Karpas-422 (cell line): ENCODE results near the gene CTAGE9. TPM values are rescaled to one million over a fixed set of nuclear protein-coding genes. Genes with fewer than 3 reads are reported as not detected.

ENCODE experiments used
- DNase-seq: peaks from one replicate; pipeline ENCODE4 v3.0.0-alpha.2; 2015
- H2AFZ ChIP-seq: fragments of 200-600 bp; sonication (generic); 2 replicates; pipeline ENCODE4 v1.6.1; 2014; ENCODE audit warnings: antibody characterized with exemption, low read length, mixed read lengths
- H3K27ac ChIP-seq: fragments of 200-600 bp; sonication (generic); 2 replicates; pipeline ENCODE4 v1.5.1; 2014; ENCODE audit warnings: mild to moderate bottlenecking, low read length, moderate library complexity
- H3K27me3 ChIP-seq: fragments of 200-600 bp; sonication (generic); 2 replicates; pipeline ENCODE4 v1.6.1; 2014; ENCODE audit warnings: low read length, mixed read lengths
- H3K36me3 ChIP-seq: fragments of 200-600 bp; sonication (generic); 2 replicates; pipeline ENCODE4 v1.6.1; 2014; ENCODE audit warnings: low read length, mixed read lengths; ENCODE audit not compliant: insufficient read depth
- H3K4me1 ChIP-seq: fragments of 200-600 bp; sonication (generic); 2 replicates; pipeline ENCODE4 v1.6.1; 2014; ENCODE audit warnings: mild to moderate bottlenecking, low read length, mixed read lengths
- H3K4me2 ChIP-seq: fragments of 200-600 bp; sonication (generic); 2 replicates; pipeline ENCODE4 v1.6.1; 2014; ENCODE audit warnings: low read length, low read depth, mild to moderate bottlenecking; ENCODE audit not compliant: poor library complexity, severe bottlenecking
- H3K4me3 ChIP-seq: fragments of 200-600 bp; sonication (generic); 2 replicates; pipeline ENCODE4 v1.5.1; 2014; ENCODE audit warnings: mild to moderate bottlenecking, antibody characterized with exemption, low read length, mixed read lengths
- H3K79me2 ChIP-seq: fragments of 200-600 bp; sonication (generic); 2 replicates; pipeline ENCODE4 v1.6.1; 2014; ENCODE audit warnings: mild to moderate bottlenecking, low read length, mixed read lengths
- H3K9ac ChIP-seq: fragments of 200-600 bp; sonication (generic); 2 replicates; pipeline ENCODE4 v1.6.0; 2014; ENCODE audit warnings: low read length
- H3K9me2 ChIP-seq: fragments of 200-600 bp; sonication (generic), shearing (Covaris generic); replicated peaks from 2 replicates; pipeline ENCODE4 v1.6.0; 2014; ENCODE audit warnings: mild to moderate bottlenecking, low read length, moderate library complexity; ENCODE audit not compliant: insufficient read depth
- H3K9me3 ChIP-seq: fragments of 300-700, 200-600 bp; sonication (generic); 2 replicates; pipeline ENCODE4 v1.6.1; 2014; ENCODE audit warnings: low read length, mixed read lengths
- H4K20me1 ChIP-seq: fragments of 200-600 bp; sonication (generic); 2 replicates; pipeline ENCODE4 v1.6.1; 2014; ENCODE audit warnings: mild to moderate bottlenecking, antibody characterized with exemption, low read length, low read depth; ENCODE audit not compliant: insufficient read depth
- total RNA-seq: library from RNA; depleted of rRNA; stranded (reverse); fragments of >200 nt; shearing (Covaris generic); gene quantifications from 2 replicates; pipeline ENCODE4 v1.2.3, GENCODE V29; 2014; ENCODE audit warnings: low replicate concordance

The CTAGE9 gene
- total RNA-seq, 1 experiment from 2014 or later: not detected

DNA sequence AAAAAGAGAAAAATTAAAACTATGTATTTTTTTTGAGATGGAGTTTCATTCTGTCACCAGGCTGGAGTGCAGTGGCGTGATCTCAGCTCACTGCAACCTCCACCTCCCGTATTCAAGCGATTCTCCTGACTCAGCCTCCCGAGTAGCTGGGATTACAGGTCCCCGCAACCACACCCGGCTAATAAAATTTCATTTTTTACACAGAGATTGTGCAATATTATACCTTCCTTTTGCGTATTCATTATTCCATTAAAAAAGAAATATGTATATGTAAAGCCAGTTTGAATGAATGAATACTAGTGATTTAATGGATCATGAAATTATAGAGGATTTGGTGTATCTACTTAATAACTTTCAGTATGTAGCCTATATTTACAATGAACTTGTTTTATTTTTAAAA, 38.2 kb upstream of the CTAGE9 start:
- no peak overlapping the region for H3K9ac ChIP-seq
- no peaks in the 10 kb centered on the region for H4K20me1 ChIP-seq
- no peaks in the 10 kb centered on the region for H3K79me2 ChIP-seq
- no peak overlapping the region for H3K4me3 ChIP-seq
- H3K4me2 ChIP-seq: no peak overlapping the region
- H3K9me3 ChIP-seq: no peaks in the 10 kb centered on the region; the same call in 1 of the 2 replicates
- H3K27ac ChIP-seq: no peak overlapping the region
- H3K36me3 ChIP-seq: no peaks in the 10 kb centered on the region
- no peaks in the 10 kb centered on the region for H3K4me1 ChIP-seq
- H2AFZ ChIP-seq: no peak overlapping the region
- no peak for DNase-seq
- no peaks in the 10 kb centered on the region for H3K9me2 ChIP-seq
- H3K27me3 ChIP-seq: no peaks in the 10 kb centered on the region

DNA sequence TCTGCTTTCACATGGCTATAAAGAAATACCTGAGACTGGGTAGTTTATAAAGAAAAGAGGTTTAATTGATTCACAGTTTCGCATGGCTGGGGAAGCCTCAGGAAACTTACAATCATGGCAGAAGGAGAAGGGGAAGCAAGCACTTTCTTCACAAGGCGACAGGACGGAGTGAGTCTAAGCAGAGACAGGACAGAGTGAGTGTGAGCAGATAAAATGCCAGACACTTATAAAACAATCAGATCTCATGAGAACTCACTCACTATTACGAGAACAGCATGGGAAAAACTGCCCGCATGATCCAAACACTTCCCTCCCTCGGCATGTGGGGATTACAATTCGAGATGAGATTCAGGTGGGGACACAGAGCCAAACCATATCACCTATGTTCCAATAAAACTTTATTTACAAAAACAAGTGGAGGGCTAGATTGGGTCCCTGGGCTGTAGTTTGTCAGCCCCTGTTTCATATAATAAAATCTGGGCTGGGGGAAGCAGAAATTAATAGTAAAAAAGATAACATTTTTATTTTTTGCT, 37.1 kb upstream of the CTAGE9 start:
- Histone ChIP-seq H2AFZ (no peak overlapping the region), H3K9ac (no peak overlapping the region), H3K9me3 (no peaks in the 10 kb centered on the region), H3K79me2 (no peaks in the 10 kb centered on the region), H3K4me3 (no peak overlapping the region), H3K4me1 (no peaks in the 10 kb centered on the region), H3K36me3 (no peaks in the 10 kb centered on the region), H3K27me3 (no peaks in the 10 kb centered on the region), H3K4me2 (no peak overlapping the region), H4K20me1 (no peaks in the 10 kb centered on the region), H3K9me2 (no peaks in the 10 kb centered on the region), H3K27ac (no peak overlapping the region)
- no peak for DNase-seq

- no peaks in the 10 kb centered on the region for H3K9me3 ChIP-seq
- no peak overlapping the region for H3K27ac ChIP-seq
- no peak for DNase-seq
- H3K4me3 ChIP-seq: no peak overlapping the region
- no peaks in the 10 kb centered on the region for H4K20me1 ChIP-seq
- H3K27me3 ChIP-seq: no peaks in the 10 kb centered on the region
- no peak overlapping the region for H3K4me2 ChIP-seq
- H3K4me1 ChIP-seq: no peaks in the 10 kb centered on the region
- no peaks in the 10 kb centered on the region for H3K36me3 ChIP-seq
- no peaks in the 10 kb centered on the region for H3K79me2 ChIP-seq
- no peak overlapping the region for H2AFZ ChIP-seq
- no peaks in the 10 kb centered on the region for H3K9me2 ChIP-seq
- H3K9ac ChIP-seq: no peak overlapping the region
Measured at GRCh38 chr6:131745476-131745875, 34.7 kb upstream of the CTAGE9 start.

DNA sequence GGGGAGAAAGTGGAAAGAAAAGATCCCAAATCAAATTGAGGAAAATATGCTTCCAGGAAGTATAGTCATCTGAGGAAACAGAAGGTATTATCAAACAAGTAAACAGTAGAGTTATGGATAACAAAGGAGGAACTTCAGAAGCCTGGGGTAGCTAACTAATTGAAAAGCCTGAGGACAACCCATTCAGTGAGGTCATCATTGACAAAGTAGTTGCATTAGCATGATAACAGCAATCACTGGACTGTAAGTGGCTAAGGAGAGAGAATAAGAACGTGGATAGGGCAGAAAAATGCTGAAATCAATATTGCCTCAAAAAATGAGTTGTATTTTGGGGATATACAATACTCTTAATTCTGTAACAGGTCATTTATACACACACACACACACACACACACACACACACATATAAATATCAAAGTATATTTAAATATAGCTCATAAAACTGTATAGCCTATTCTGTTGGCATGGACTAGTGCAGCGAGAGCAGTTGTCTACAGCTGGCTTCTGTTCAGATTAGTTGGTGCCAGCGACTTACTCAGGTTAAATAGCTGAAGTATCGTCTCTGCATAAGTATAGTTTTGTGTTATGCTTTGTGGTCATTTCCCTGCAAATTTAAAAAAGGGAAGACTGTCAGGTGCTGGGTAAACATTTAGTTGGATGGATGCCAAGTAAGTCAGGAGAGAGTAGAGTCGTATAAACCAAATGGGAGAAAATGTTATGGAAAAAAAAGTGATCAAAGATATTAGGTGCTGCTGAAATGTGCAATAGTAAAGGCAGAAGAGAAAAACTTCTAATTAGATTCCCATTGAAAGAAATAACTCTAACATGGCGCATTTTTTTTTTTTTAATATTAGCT, 33.8 kb upstream of the CTAGE9 start:
- no peaks in the 10 kb centered on the region for H3K9me3 ChIP-seq
- no peaks in the 10 kb centered on the region for H4K20me1 ChIP-seq
- no peak overlapping the region for H3K4me3 ChIP-seq
- no peak overlapping the region for H3K4me2 ChIP-seq
- H3K36me3 ChIP-seq: no peaks in the 10 kb centered on the region
- no peaks in the 10 kb centered on the region for H3K4me1 ChIP-seq
- H2AFZ ChIP-seq: no peak overlapping the region
- no peaks in the 10 kb centered on the region for H3K79me2 ChIP-seq
- no peak overlapping the region for H3K27ac ChIP-seq
- no peak for DNase-seq
- no peaks in the 10 kb centered on the region for H3K27me3 ChIP-seq
- H3K9me2 ChIP-seq: no peaks in the 10 kb centered on the region
- no peak overlapping the region for H3K9ac ChIP-seq

- Histone ChIP-seq H2AFZ (no peak overlapping the region), H3K36me3 (no peaks in the 10 kb centered on the region), H3K9me2 (no peaks in the 10 kb centered on the region), H3K79me2 (no peaks in the 10 kb centered on the region), H3K4me1 (no peaks in the 10 kb centered on the region), H3K27me3 (no peaks in the 10 kb centered on the region), H3K27ac (no peak overlapping the region), H3K4me2 (no peak overlapping the region), H3K9me3 (no peaks in the 10 kb centered on the region), H3K9ac (no peak overlapping the region), H3K4me3 (no peak overlapping the region), H4K20me1 (no peaks in the 10 kb centered on the region)
- DNase-seq: no peak
Measured at GRCh38 chr6:131741688-131742393, 31.0 kb upstream of the CTAGE9 start.

- H3K27ac ChIP-seq: no peak overlapping the region
- no peak overlapping the region for H3K4me2 ChIP-seq
Measured at GRCh38 chr6:131740161-131740560, 29.3 kb upstream of the CTAGE9 start.

DNA sequence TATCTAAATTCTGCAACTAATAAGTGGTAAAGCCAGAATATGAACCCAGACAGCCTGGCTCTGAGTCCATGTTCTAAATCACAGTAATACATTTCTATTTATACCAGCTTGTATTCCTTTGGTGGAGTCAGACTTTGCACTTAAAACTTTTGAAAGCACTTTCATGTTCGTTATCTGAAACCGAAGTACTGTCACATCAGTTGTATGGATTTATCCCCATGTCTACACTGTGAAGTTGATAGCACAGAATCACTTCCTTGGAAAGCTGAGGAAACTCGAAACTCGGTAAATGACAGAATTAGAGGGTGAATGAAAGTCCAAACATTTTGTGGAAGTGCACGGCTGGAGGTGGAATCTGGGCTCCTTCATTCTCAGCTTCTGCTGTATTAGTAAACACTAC, 28.3 kb upstream of the CTAGE9 start:
- no peak overlapping the region for H2AFZ ChIP-seq
- H3K4me1 ChIP-seq: no peaks in the 10 kb centered on the region
- no peak overlapping the region for H3K9ac ChIP-seq
- no peak overlapping the region for H3K27ac ChIP-seq
- no peaks in the 10 kb centered on the region for H3K9me2 ChIP-seq
- H3K36me3 ChIP-seq: no peaks in the 10 kb centered on the region
- H3K4me3 ChIP-seq: no peak overlapping the region
- no peaks in the 10 kb centered on the region for H3K79me2 ChIP-seq
- no peaks in the 10 kb centered on the region for H3K9me3 ChIP-seq
- H3K27me3 ChIP-seq: no peaks in the 10 kb centered on the region
- H3K4me2 ChIP-seq: no peak overlapping the region
- DNase-seq: no peak
- H4K20me1 ChIP-seq: no peaks in the 10 kb centered on the region

More at GRCh38 chr6:131740161-131740560, 29.3 kb upstream of the CTAGE9 start:
- Histone ChIP-seq H3K9ac (no peak overlapping the region), H2AFZ (no peak overlapping the region), H3K27me3 (no peaks in the 10 kb centered on the region), H3K4me3 (no peak overlapping the region), H3K4me1 (no peaks in the 10 kb centered on the region), H3K9me2 (no peaks in the 10 kb centered on the region), H3K9me3 (no peaks in the 10 kb centered on the region), H3K79me2 (no peaks in the 10 kb centered on the region), H4K20me1 (no peaks in the 10 kb centered on the region), H3K36me3 (no peaks in the 10 kb centered on the region)
- no peak for DNase-seq

GRCh38 chr6:131736811-131737210, 26.0 kb upstream of the CTAGE9 start:
- Histone ChIP-seq H3K27me3 (no peaks in the 10 kb centered on the region), H3K9me2 (no peaks in the 10 kb centered on the region), H4K20me1 (no peaks in the 10 kb centered on the region), H3K4me1 (no peaks in the 10 kb centered on the region), H3K4me2 (no peak overlapping the region), H2AFZ (no peak overlapping the region), H3K4me3 (no peak overlapping the region), H3K27ac (no peak overlapping the region), H3K9ac (no peak overlapping the region), H3K9me3 (no peaks in the 10 kb centered on the region), H3K79me2 (no peaks in the 10 kb centered on the region), H3K36me3 (no peaks in the 10 kb centered on the region)
- DNase-seq: no peak
